Neural progenitor cell (in vitro differentiated cells): ENCODE measurements around the gene KLHL28.

Experiments
- EZH2 ChIP-seq: fragments of 200-600 bp; sonication (generic); IDR thresholded peaks from 2 replicates; pipeline ENCODE4 v1.6.1; 2017; ENCODE audit warnings: antibody characterized with exemption, mild to moderate bottlenecking, moderate library complexity
- EZH2phosphoT487 ChIP-seq: fragments of 200-600 bp; sonication (generic); IDR thresholded peaks from 2 replicates; pipeline ENCODE4 v1.6.1; 2017; ENCODE audit warnings: antibody characterized with exemption
- TF ChIP-seq, protein P1 (sequence below): fragments of 200-600 bp; sonication (generic); IDR thresholded peaks from 2 replicates; pipeline ENCODE4 v1.5.1; 2017; ENCODE audit warnings: antibody characterized with exemption, mild to moderate bottlenecking

DNA sequence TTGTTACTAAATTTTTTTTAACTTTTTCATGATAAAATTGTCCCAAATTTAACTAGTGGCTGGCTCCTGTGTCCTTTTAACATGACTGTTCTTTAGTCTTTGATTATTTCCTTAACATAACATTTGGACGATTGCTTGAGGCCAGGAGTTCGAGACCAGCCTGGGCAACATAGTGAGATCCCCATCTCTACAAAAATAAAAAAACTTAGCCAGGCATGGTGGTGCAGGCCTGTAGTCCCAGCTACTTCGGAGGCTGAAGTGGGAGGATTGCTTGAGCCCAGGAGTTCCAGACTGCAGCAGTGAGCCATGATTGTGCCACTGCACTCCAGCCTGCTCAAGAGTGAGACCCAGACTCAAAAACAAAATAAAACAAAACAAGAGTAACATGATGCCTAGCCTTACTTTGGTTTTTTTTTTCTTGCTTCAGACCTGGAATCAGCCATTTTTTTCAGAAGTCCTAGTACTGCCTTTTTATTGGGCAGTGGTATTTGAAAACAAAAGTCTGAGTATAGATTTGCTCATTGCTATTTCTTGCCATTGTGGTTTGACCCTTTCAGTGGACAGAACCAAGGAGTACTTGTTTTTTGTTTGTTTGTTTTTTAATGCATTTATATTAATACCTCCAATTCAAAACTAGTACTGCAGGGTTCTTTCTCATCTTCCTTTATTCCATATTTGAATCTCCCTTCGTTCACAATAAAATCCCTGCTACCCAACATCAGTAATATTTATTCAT, 5.0 kb upstream of the KLHL28 start:
- no peak for TF ChIP-seq EZH2phosphoT487
- TF ChIP-seq, protein P1, sequence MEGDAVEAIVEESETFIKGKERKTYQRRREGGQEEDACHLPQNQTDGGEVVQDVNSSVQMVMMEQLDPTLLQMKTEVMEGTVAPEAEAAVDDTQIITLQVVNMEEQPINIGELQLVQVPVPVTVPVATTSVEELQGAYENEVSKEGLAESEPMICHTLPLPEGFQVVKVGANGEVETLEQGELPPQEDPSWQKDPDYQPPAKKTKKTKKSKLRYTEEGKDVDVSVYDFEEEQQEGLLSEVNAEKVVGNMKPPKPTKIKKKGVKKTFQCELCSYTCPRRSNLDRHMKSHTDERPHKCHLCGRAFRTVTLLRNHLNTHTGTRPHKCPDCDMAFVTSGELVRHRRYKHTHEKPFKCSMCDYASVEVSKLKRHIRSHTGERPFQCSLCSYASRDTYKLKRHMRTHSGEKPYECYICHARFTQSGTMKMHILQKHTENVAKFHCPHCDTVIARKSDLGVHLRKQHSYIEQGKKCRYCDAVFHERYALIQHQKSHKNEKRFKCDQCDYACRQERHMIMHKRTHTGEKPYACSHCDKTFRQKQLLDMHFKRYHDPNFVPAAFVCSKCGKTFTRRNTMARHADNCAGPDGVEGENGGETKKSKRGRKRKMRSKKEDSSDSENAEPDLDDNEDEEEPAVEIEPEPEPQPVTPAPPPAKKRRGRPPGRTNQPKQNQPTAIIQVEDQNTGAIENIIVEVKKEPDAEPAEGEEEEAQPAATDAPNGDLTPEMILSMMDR, result no peak
- TF ChIP-seq EZH2, result no peak
